H9 (cell line): ENCODE measurements around the gene GSTP1. TPM values are rescaled to one million over a fixed set of nuclear protein-coding genes. Genes with fewer than 3 reads are reported as not detected.

Experiments
- DNase-seq: peaks from one replicate; pipeline ENCODE4 v3.0.0-alpha.2; 2017
- H2AFZ ChIP-seq: one replicate; pipeline ENCODE4 v1.6.1; 2013; ENCODE audit warnings: mild to moderate bottlenecking, low read length, control low read depth, moderate library complexity
- H2AK5ac ChIP-seq: 2 replicates; pipeline ENCODE4 v1.6.1; 2013; ENCODE audit warnings: low read length, control low read depth, mixed read lengths; ENCODE audit not compliant: insufficient read length
- H2BK120ac ChIP-seq: one replicate; pipeline ENCODE4 v1.6.1; 2013; ENCODE audit warnings: low read depth, mild to moderate bottlenecking, low read length, control low read depth, inconsistent platforms; ENCODE audit not compliant: poor library complexity, severe bottlenecking
- H2BK12ac ChIP-seq: 2 replicates; pipeline ENCODE4 v1.6.1; 2013; ENCODE audit warnings: low read length, control low read depth, mixed read lengths, low read depth; ENCODE audit not compliant: insufficient read length
- H2BK15ac ChIP-seq: 2 replicates; pipeline ENCODE4 v1.6.1; 2013; ENCODE audit warnings: low read depth, low read length, control low read depth
- H2BK20ac ChIP-seq: one replicate; pipeline ENCODE4 v1.6.1; 2013; ENCODE audit warnings: low read depth, mild to moderate bottlenecking, low read length, control low read depth, inconsistent platforms; ENCODE audit not compliant: poor library complexity, severe bottlenecking
- H2BK5ac ChIP-seq: 2 replicates; pipeline ENCODE4 v1.6.1; 2013; ENCODE audit warnings: low read length, control low read depth, mixed read lengths; ENCODE audit not compliant: insufficient read length
- H3K14ac ChIP-seq: 2 replicates; pipeline ENCODE4 v1.6.1; 2013; ENCODE audit warnings: low read length, control low read depth; ENCODE audit not compliant: insufficient read depth
- H3K18ac ChIP-seq: 2 replicates; pipeline ENCODE4 v1.6.1; 2013; ENCODE audit warnings: low read depth, mild to moderate bottlenecking, mixed read lengths, low read length, control low read depth; ENCODE audit not compliant: insufficient read length
- H3K23ac ChIP-seq: 2 replicates; pipeline ENCODE4 v1.6.1; 2013; ENCODE audit warnings: low read length, control low read depth, mixed read lengths, low read depth; ENCODE audit not compliant: insufficient read length
- H3K23me2 ChIP-seq: 2 replicates; pipeline ENCODE4 v1.6.1; 2013; ENCODE audit warnings: low read depth, mild to moderate bottlenecking, mixed read lengths, low read length, control low read depth; ENCODE audit not compliant: insufficient read length, poor library complexity, severe bottlenecking
- H3K27ac ChIP-seq: 2 replicates; pipeline ENCODE4 v1.5.1; 2013; ENCODE audit warnings: low read length, control low read depth, mixed read lengths, low read depth; ENCODE audit not compliant: insufficient read length
- H3K27me3 ChIP-seq: 2 replicates; pipeline ENCODE4 v1.6.1; 2013; ENCODE audit warnings: low read length, control low read depth, inconsistent platforms; ENCODE audit not compliant: insufficient read depth
- H3K4ac ChIP-seq: 2 replicates; pipeline ENCODE4 v1.6.1; 2013; ENCODE audit warnings: low read depth, mild to moderate bottlenecking, control low read depth, inconsistent platforms, low read length, moderate library complexity
- H3K4me1 ChIP-seq: 2 replicates; pipeline ENCODE4 v1.6.1; 2013; ENCODE audit warnings: low read length, control low read depth, inconsistent platforms; ENCODE audit not compliant: insufficient read depth
- H3K4me2 ChIP-seq: 2 replicates; pipeline ENCODE4 v1.6.1; 2013; ENCODE audit warnings: low read length, control low read depth, mixed read lengths; ENCODE audit not compliant: insufficient read length, insufficient read depth
- H3K56ac ChIP-seq: 2 replicates; pipeline ENCODE4 v1.6.1; 2013; ENCODE audit warnings: low read depth, mild to moderate bottlenecking, mixed read lengths, low read length, control low read depth; ENCODE audit not compliant: insufficient read length
- H3K79me1 ChIP-seq: 2 replicates; pipeline ENCODE4 v1.6.1; 2013; ENCODE audit warnings: low read depth, mild to moderate bottlenecking, moderate library complexity, low read length, control low read depth, inconsistent platforms; ENCODE audit not compliant: insufficient read depth, poor library complexity, severe bottlenecking
- H3K79me2 ChIP-seq: 2 replicates; pipeline ENCODE4 v1.6.1; 2013; ENCODE audit warnings: low read length, control low read depth, inconsistent platforms; ENCODE audit not compliant: insufficient read depth
- H3K9ac ChIP-seq: 2 replicates; pipeline ENCODE4 v1.6.1; 2013; ENCODE audit warnings: low read length, control low read depth, mixed read lengths; ENCODE audit not compliant: insufficient read length; ENCODE audit errors: extremely low read depth
- H3K9me3 ChIP-seq: one replicate; pipeline ENCODE4 v1.6.1; 2013; ENCODE audit warnings: low read depth, low read length, inconsistent platforms; ENCODE audit not compliant: control insufficient read depth
- H3T11ph ChIP-seq: one replicate; pipeline ENCODE4 v1.6.1; 2013; ENCODE audit warnings: mild to moderate bottlenecking, low read length, control low read depth, inconsistent platforms
- H4K20me1 ChIP-seq: one replicate; pipeline ENCODE4 v1.6.1; 2013; ENCODE audit not compliant: control insufficient read depth, insufficient read length, insufficient read depth
- H4K5ac ChIP-seq: 2 replicates; pipeline ENCODE4 v1.6.1; 2013; ENCODE audit warnings: low read depth, mild to moderate bottlenecking, mixed read lengths, low read length, control low read depth; ENCODE audit not compliant: insufficient read length
- H4K8ac ChIP-seq: replicated peaks from 2 replicates; pipeline ENCODE4 v1.6.1; 2013; ENCODE audit warnings: low read length, control low read depth, mixed read lengths, low read depth; ENCODE audit not compliant: insufficient read length
- H4K91ac ChIP-seq: 2 replicates; pipeline ENCODE4 v1.6.1; 2013; ENCODE audit warnings: low read depth, mild to moderate bottlenecking, moderate library complexity, mixed read lengths, low read length, control low read depth; ENCODE audit not compliant: insufficient read length
- H3K27ac Mint-ChIP-seq, 3 experiments: 2 replicates in 2 of 3; 3 replicates in 1 of 3; pipeline ENCODE4 v1.8.0; 2020 to 2021; ENCODE audit warnings: mixed read lengths in 3 of 3, mild to moderate bottlenecking in 1 of 3, moderate library complexity in 1 of 3
- H3K27me3 Mint-ChIP-seq: 2 replicates; pipeline ENCODE4 v1.8.0; 2021; ENCODE audit warnings: low read depth, mild to moderate bottlenecking, moderate library complexity, mixed read lengths
- H3K36me3 Mint-ChIP-seq, 3 experiments: 2 replicates in 2 of 3; 3 replicates in 1 of 3; pipeline ENCODE4 v1.8.0; 2020 to 2021; ENCODE audit warnings: low read depth in 3 of 3, mixed read lengths in 3 of 3; ENCODE audit not compliant: insufficient read depth in 1 of 3
- H3K4me1 Mint-ChIP-seq, 2 experiments: 2 replicates each; pipeline ENCODE4 v1.8.0; 2020; ENCODE audit warnings: mixed read lengths in 2 of 2
- H3K4me3 Mint-ChIP-seq, 2 experiments: 2 replicates in 1 of 2; 3 replicates in 1 of 2; pipeline ENCODE4 v1.8.0; 2020 to 2021; ENCODE audit warnings: mild to moderate bottlenecking in 2 of 2, mixed read lengths in 2 of 2, moderate library complexity in 1 of 2
- H3K9me3 Mint-ChIP-seq, 2 experiments: 2 replicates in 1 of 2; 3 replicates in 1 of 2; pipeline ENCODE4 v1.8.0; 2020; ENCODE audit warnings: mild to moderate bottlenecking in 2 of 2, mixed read lengths in 2 of 2, moderate library complexity in 1 of 2
- WGBS: extraction: QIAGEN DNeasy Blood & Tissue Kit; methylation state at CpG from one replicate; pipeline ENCODE4 v1.1.7; 2013; ENCODE audit warnings: missing lambda C conversion rate, low lambda C conversion rate, mixed read lengths; ENCODE audit not compliant: insufficient read length; ENCODE audit errors: extremely low coverage; 5-methylcytosine and 5-hydroxymethylcytosine counted together
- total RNA-seq: library from RNA; stranded (reverse); gene quantifications from 2 replicates; pipeline ENCODE4 v1.2.1, GENCODE V29; 2021
- TF ChIP-seq, protein P1 (sequence below): fragments of 200-600 bp; sonication (generic); conservative IDR thresholded peaks from 3 replicates; pipeline ENCODE4 v1.8.0; 2021; ENCODE audit warnings: antibody characterized with exemption, mild to moderate bottlenecking

The GSTP1 gene
- total RNA-seq, 1 experiment from 2014 or later, result 1,469 TPM

DNA sequence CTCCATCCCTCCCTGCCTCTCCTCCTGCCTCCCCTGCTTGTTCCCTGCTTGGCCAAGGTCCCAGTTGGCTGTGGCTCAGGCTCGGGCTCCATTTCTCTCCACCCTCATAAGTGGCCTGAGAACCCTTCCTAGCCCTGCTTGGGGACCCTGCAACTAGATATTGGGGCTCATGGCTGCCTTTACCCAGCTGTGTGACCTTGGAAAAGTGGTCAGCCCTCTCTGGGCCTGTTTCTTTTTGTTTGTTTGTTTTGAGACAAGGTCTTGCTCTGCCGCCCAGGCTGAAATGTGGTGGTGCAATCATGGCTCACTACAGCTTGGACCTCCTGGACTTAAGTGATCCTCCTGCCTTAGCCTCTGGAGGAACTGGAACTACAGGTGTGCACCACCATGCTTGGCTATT, 40.0 kb upstream of the GSTP1 start:
- no peak overlapping the region for H3K27ac Mint-ChIP-seq
- no peak overlapping the region for H4K8ac ChIP-seq
- H3K4me2 ChIP-seq, result no peak overlapping the region
- no peaks in the 10 kb centered on the region for H3K9me3 ChIP-seq
- H3K27ac ChIP-seq, result no peak overlapping the region
- H3K79me2 ChIP-seq, result no peaks in the 10 kb centered on the region
- no peak overlapping the region for H2AK5ac ChIP-seq
- no peak overlapping the region for H2BK20ac ChIP-seq
- no peak overlapping the region for H3K4me3 Mint-ChIP-seq
- H3K23ac ChIP-seq, result no peak overlapping the region
- WGBS, result no CpG with 5 or more reads among the region's 2 CpGs
- TF ChIP-seq, protein P1, sequence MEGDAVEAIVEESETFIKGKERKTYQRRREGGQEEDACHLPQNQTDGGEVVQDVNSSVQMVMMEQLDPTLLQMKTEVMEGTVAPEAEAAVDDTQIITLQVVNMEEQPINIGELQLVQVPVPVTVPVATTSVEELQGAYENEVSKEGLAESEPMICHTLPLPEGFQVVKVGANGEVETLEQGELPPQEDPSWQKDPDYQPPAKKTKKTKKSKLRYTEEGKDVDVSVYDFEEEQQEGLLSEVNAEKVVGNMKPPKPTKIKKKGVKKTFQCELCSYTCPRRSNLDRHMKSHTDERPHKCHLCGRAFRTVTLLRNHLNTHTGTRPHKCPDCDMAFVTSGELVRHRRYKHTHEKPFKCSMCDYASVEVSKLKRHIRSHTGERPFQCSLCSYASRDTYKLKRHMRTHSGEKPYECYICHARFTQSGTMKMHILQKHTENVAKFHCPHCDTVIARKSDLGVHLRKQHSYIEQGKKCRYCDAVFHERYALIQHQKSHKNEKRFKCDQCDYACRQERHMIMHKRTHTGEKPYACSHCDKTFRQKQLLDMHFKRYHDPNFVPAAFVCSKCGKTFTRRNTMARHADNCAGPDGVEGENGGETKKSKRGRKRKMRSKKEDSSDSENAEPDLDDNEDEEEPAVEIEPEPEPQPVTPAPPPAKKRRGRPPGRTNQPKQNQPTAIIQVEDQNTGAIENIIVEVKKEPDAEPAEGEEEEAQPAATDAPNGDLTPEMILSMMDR, result no peak
- no peaks in the 10 kb centered on the region for H3K27me3 ChIP-seq
- no peak overlapping the region for H3K14ac ChIP-seq
- no peak overlapping the region for H3K4ac ChIP-seq
- no peak overlapping the region for H3K18ac ChIP-seq
- no peak for DNase-seq
- peaks cover 4 to 9% of the 10 kb centered on the region in 2 experiments for H3K4me1 Mint-ChIP-seq
- no peak overlapping the region for H3K9ac ChIP-seq
- H3K4me1 ChIP-seq, result no peaks in the 10 kb centered on the region
- H2BK120ac ChIP-seq, result no peak overlapping the region
- H2BK5ac ChIP-seq, result no peak overlapping the region
- H2AFZ ChIP-seq, result no peak overlapping the region
- H4K20me1 ChIP-seq, result no peaks in the 10 kb centered on the region
- no peak overlapping the region for H3K56ac ChIP-seq
- H3K23me2 ChIP-seq, result no peaks in the 10 kb centered on the region
- peaks cover 14% of the 10 kb centered on the region for H3K27me3 Mint-ChIP-seq
- H3K36me3 Mint-ChIP-seq, result no peaks in the 10 kb centered on the region
- H3K79me1 ChIP-seq, result no peaks in the 10 kb centered on the region
- H4K5ac ChIP-seq, result no peak overlapping the region
- no peak overlapping the region for H4K91ac ChIP-seq
- no peak overlapping the region for H2BK15ac ChIP-seq
- peaks cover 0 to 2% of the 10 kb centered on the region in 2 experiments; a peak in 1 of 5 replicates for H3K9me3 Mint-ChIP-seq
- H3T11ph ChIP-seq, result no peak overlapping the region
- no peak overlapping the region for H2BK12ac ChIP-seq
